PC-9 (cell line): ENCODE measurements around the gene PMS1. TPM values are rescaled to one million over a fixed set of nuclear protein-coding genes. Genes with fewer than 3 reads are reported as not detected.

Source experiments
- BruUV-seq: library from RNA; stranded (reverse); fragments of 400-500 nt; replicated peaks from 2 replicates; lab custom pipeline; 2021; lab: Mats Ljungman, UMichigan
- CTCF ChIA-PET: fragments of 300-600 bp; sonication (Branson Sonifier 250); formaldehyde crosslinking; loops from one replicate; lab custom pipeline; 2022; ENCODE audit warnings: antibody characterized with exemption; lab: Charles Lee
- POLR2A ChIA-PET: fragments of 300-600 bp; sonication (Branson Sonifier 250); formaldehyde crosslinking; loops from one replicate; lab custom pipeline; 2022; ENCODE audit warnings: antibody characterized with exemption; ENCODE audit not compliant: unreplicated experiment; lab: Charles Lee
- DNase-seq, 2 experiments: peaks; one replicate each; pipeline versions ENCODE4 v3.0.0 to v3.0.0-alpha.2; 2015 to 2022; ENCODE audit warnings: mixed read lengths in 1 of 2
- H2AFZ ChIP-seq: fragments of 200-600 bp; sonication (generic); 2 replicates; pipeline ENCODE4 v1.8.1; 2017; ENCODE audit warnings: antibody characterized with exemption
- H3F3A ChIP-seq: fragments of 200-600 bp; sonication (generic); 2 replicates; pipeline ENCODE4 v1.8.1; 2017; ENCODE audit warnings: antibody characterized with exemption, mild to moderate bottlenecking, low read depth; ENCODE audit not compliant: insufficient read depth
- H3K27ac ChIP-seq: fragments of 200-600 bp; sonication (generic); 2 replicates; pipeline ENCODE4 v1.6.1; 2016; ENCODE audit warnings: mixed run types
- H3K27me3 ChIP-seq: fragments of 200-600 bp; sonication (generic); 2 replicates; pipeline ENCODE4 v1.6.1; 2016; ENCODE audit warnings: low read depth, mixed run types; ENCODE audit not compliant: insufficient read depth
- H3K36me3 ChIP-seq: fragments of 200-600 bp; sonication (generic); 2 replicates; pipeline ENCODE4 v1.6.1; 2016; ENCODE audit warnings: low read depth, mixed run types
- H3K4me1 ChIP-seq: fragments of 200-600 bp; sonication (generic); replicated peaks from 2 replicates; pipeline ENCODE4 v1.6.1; 2016; ENCODE audit warnings: mixed run types; ENCODE audit not compliant: insufficient read depth
- H3K4me2 ChIP-seq: fragments of 200-600 bp; sonication (generic); 2 replicates; pipeline ENCODE4 v1.6.1; 2017; ENCODE audit warnings: mixed run types
- H3K4me3 ChIP-seq: fragments of 200-600 bp; sonication (generic); 2 replicates; pipeline ENCODE4 v1.6.1; 2016; ENCODE audit warnings: mixed run types
- H3K79me2 ChIP-seq: fragments of 200-600 bp; sonication (generic); 2 replicates; pipeline ENCODE4 v1.6.1; 2017; ENCODE audit warnings: low read depth, mixed run types
- H3K9me2 ChIP-seq: fragments of 200-600 bp; sonication (generic); 2 replicates; pipeline ENCODE4 v1.8.1; 2017; ENCODE audit warnings: mild to moderate bottlenecking; ENCODE audit not compliant: insufficient read depth
- H3K9me3 ChIP-seq: fragments of 200-600 bp; sonication (generic); 2 replicates; pipeline ENCODE4 v1.8.1; 2016; ENCODE audit warnings: low read depth; ENCODE audit not compliant: insufficient read depth
- H4K20me1 ChIP-seq: fragments of 200-600 bp; sonication (generic); 2 replicates; pipeline ENCODE4 v1.8.1; 2017; ENCODE audit not compliant: insufficient read depth
- EZH2 ChIP-seq: fragments of 200-600 bp; sonication (generic); IDR thresholded peaks from 2 replicates; pipeline ENCODE4 v1.8.0; 2017; ENCODE audit warnings: antibody characterized with exemption, low read depth
- intact Hi-C: fragments of 100-400 bp; cut with micrococcal nuclease; formaldehyde crosslinking; loops from one replicate; pipeline ENCODE4 v1.10.0; 2022; ENCODE audit not compliant: unreplicated experiment
- total RNA-seq: library from RNA; stranded (reverse); gene quantifications from 2 replicates; pipeline ENCODE4 v1.2.3, GENCODE V29; 2021
- TF ChIP-seq, protein P1 (sequence below): fragments of 200-600 bp; sonication (generic); conservative IDR thresholded peaks from 2 replicates; pipeline ENCODE4 v1.6.1; 2017; ENCODE audit warnings: mixed run types, antibody characterized with exemption, mild to moderate bottlenecking, moderate library complexity

PMS1 gene
- total RNA-seq, 1 experiment from 2014 or later, result 18.6 TPM

DNA sequence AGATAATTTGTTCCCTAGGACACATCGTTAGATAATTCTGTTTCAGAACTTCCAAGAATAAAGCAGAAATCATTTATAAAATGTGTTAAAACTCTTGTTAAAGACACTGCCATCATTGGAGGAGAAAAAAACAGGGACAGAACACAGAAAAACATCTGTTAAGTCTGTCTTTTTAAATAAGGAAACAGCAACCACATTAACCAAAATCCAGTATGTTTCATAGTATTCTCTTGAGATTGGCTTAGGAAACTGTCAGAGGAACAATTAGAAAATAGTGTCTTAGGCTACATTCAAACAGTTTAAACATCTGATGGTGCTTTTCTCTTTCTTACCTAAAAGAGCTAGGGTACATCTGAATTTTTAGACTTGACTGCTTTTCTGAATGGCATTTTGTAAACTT lies 81.6 kb downstream of the PMS1 start:
- H3K27me3 ChIP-seq, result no peaks in the 10 kb centered on the region
- no peak overlapping the region for H3K4me3 ChIP-seq
- no peak overlapping the region for H3K4me2 ChIP-seq
- DNase-seq, result no peak
- ChIA-PET POLR2A (no interaction called here), CTCF (no interaction called here)
- H3K9me3 ChIP-seq, result no peaks in the 10 kb centered on the region
- no TSS peak for BruUV-seq
- no peaks in the 10 kb centered on the region for H3K4me1 ChIP-seq
- intact Hi-C loops, result no loop called here
- H3K36me3 ChIP-seq, result no peaks in the 10 kb centered on the region; the same call in 1 of the 2 replicates
- no peak overlapping the region for H2AFZ ChIP-seq
- TF ChIP-seq, protein P1, sequence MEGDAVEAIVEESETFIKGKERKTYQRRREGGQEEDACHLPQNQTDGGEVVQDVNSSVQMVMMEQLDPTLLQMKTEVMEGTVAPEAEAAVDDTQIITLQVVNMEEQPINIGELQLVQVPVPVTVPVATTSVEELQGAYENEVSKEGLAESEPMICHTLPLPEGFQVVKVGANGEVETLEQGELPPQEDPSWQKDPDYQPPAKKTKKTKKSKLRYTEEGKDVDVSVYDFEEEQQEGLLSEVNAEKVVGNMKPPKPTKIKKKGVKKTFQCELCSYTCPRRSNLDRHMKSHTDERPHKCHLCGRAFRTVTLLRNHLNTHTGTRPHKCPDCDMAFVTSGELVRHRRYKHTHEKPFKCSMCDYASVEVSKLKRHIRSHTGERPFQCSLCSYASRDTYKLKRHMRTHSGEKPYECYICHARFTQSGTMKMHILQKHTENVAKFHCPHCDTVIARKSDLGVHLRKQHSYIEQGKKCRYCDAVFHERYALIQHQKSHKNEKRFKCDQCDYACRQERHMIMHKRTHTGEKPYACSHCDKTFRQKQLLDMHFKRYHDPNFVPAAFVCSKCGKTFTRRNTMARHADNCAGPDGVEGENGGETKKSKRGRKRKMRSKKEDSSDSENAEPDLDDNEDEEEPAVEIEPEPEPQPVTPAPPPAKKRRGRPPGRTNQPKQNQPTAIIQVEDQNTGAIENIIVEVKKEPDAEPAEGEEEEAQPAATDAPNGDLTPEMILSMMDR, result no peak
- TF ChIP-seq EZH2, result no peak
- H3F3A ChIP-seq, result no peaks in the 10 kb centered on the region
- no peaks in the 10 kb centered on the region for H4K20me1 ChIP-seq
- no peak overlapping the region for H3K27ac ChIP-seq
- H3K9me2 ChIP-seq, result no peaks in the 10 kb centered on the region
- H3K79me2 ChIP-seq, result no peaks in the 10 kb centered on the region

DNA sequence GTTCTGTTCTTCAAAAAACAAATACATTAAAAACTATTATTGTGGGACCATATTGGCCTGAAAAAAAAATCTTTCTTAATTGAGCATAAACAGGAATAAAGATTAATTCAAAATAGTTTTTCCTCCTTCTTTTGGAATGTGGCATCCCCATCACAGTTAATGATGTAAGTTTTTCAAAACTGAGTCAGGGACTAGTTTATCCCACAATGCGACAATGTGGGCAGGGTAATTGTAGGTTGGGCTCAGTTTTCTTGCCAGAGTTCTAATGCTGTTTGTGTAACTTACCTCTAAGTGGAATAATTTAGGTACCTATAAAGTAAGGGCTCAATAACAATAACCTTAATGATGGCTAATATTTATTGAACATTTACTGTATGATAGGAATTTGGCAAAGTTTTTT lies 82.0 kb downstream of the PMS1 start:
- Histone ChIP-seq H4K20me1 (no peaks in the 10 kb centered on the region), H3K9me2 (no peaks in the 10 kb centered on the region), H2AFZ (no peak overlapping the region), H3K9me3 (no peaks in the 10 kb centered on the region), H3K27ac (no peak overlapping the region), H3F3A (no peaks in the 10 kb centered on the region), H3K79me2 (no peaks in the 10 kb centered on the region), H3K4me2 (no peak overlapping the region), H3K4me3 (no peak overlapping the region), H3K4me1 (no peaks in the 10 kb centered on the region), H3K27me3 (no peaks in the 10 kb centered on the region), H3K36me3 (no peaks in the 10 kb centered on the region; the same call in 1 of the 2 replicates)
- intact Hi-C loops, result no loop called here
- CTCF ChIA-PET, result no interaction called here
- no TSS peak for BruUV-seq
- POLR2A ChIA-PET, result no interaction called here
- DNase-seq, result no peak
- no peak for TF ChIP-seq EZH2
- TF ChIP-seq, protein P1, result no peak

DNA sequence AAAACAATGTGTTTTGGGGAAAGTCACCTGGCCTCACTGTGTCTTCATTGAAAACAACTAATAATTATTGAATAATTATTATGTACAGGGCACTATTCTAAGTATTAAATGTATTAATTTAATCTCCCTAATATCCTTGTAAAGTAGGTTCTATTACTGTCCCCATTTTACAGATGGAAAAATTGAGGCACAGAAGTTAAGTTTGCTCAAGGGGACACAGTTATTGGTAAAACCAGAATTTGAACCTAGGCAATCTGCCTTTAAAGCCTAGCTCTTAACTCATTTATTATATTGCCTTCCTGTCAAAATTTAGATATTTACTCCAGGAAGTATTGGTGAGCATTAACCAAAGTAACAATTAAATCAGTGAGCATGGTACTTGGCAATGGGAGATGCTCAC lies 84.6 kb downstream of the PMS1 start:
- Histone ChIP-seq H3K36me3 (no peaks in the 10 kb centered on the region; the same call in 1 of the 2 replicates), H3F3A (no peaks in the 10 kb centered on the region), H3K4me2 (no peak overlapping the region), H3K9me3 (no peaks in the 10 kb centered on the region), H3K4me1 (no peaks in the 10 kb centered on the region), H3K9me2 (no peaks in the 10 kb centered on the region), H3K79me2 (no peaks in the 10 kb centered on the region), H3K27me3 (no peaks in the 10 kb centered on the region), H3K27ac (no peak overlapping the region), H2AFZ (no peak overlapping the region), H4K20me1 (no peaks in the 10 kb centered on the region), H3K4me3 (no peak overlapping the region)
- CTCF ChIA-PET, result no interaction called here
- no TSS peak for BruUV-seq
- intact Hi-C loops, result no loop called here
- POLR2A ChIA-PET, result no interaction called here
- DNase-seq, result no peak
- TF ChIP-seq, protein P1, result no peak
- TF ChIP-seq EZH2, result no peak
